Parathyroid adenoma (tissue), 2 donors: Measurements from ENCODE around the gene GSG1L.

Experiments used
- H2AFZ ChIP-seq: fragments of 300-600 bp; sonication (generic); one replicate; pipeline ENCODE4 v1.7.0; 2017; ENCODE audit warnings: antibody characterized with exemption, mild to moderate bottlenecking
- H3K27ac ChIP-seq: fragments of 300-600 bp; sonication (generic); one replicate; pipeline ENCODE4 v1.7.0; 2017
- H3K27me3 ChIP-seq: fragments of 300-600 bp; sonication (generic); one replicate; pipeline ENCODE4 v1.7.0; 2017; ENCODE audit warnings: low read length; ENCODE audit not compliant: control insufficient read depth, insufficient read depth
- H3K36me3 ChIP-seq: fragments of 300-600 bp; sonication (generic); one replicate; pipeline ENCODE4 v1.7.0; 2017; ENCODE audit warnings: low read length; ENCODE audit not compliant: control insufficient read depth, insufficient read depth
- H3K4me1 ChIP-seq: fragments of 300-600 bp; sonication (generic); one replicate; pipeline ENCODE4 v1.7.0; 2017; ENCODE audit warnings: control low read depth
- H3K4me2 ChIP-seq: fragments of 300-600 bp; sonication (generic); one replicate; pipeline ENCODE4 v1.7.0; 2017; ENCODE audit warnings: low read length
- H3K4me3 ChIP-seq: fragments of 300-600 bp; sonication (generic); one replicate; pipeline ENCODE4 v1.7.0; 2017; ENCODE audit warnings: low read depth, low read length
- H3K79me2 ChIP-seq: fragments of 300-600 bp; sonication (generic); one replicate; pipeline ENCODE4 v1.7.0; 2017; ENCODE audit warnings: control low read depth
- H3K9ac ChIP-seq: fragments of 300-600 bp; sonication (generic); one replicate; pipeline ENCODE4 v1.7.0; 2017; ENCODE audit warnings: mild to moderate bottlenecking
- H3K9me3 ChIP-seq: fragments of 300-600 bp; sonication (generic); one replicate; pipeline ENCODE4 v1.7.0; 2017; ENCODE audit warnings: low read length; ENCODE audit not compliant: control insufficient read depth
- CTCF ChIP-seq: fragments of 300-600 bp; sonication (generic); IDR thresholded peaks from one replicate; pipeline ENCODE4 v1.7.0; 2017; ENCODE audit warnings: antibody characterized with exemption, mild to moderate bottlenecking
- donor health status: primary hyperparathyroidism.

The GSG1L gene

GRCh38 chr16:28085389-28086171 is 22.1 kb upstream of the GSG1L start:
- H3K4me3 ChIP-seq = no peak overlapping the region
- no peak overlapping the region for H3K4me2 ChIP-seq
- H2AFZ ChIP-seq = no peak overlapping the region
- no peak overlapping the region for H3K27ac ChIP-seq
- no peak overlapping the region for H3K9ac ChIP-seq
- no peaks in the 10 kb centered on the region for H3K79me2 ChIP-seq
- no peaks in the 10 kb centered on the region for H3K4me1 ChIP-seq
- no peaks in the 10 kb centered on the region for H3K36me3 ChIP-seq
- TF ChIP-seq CTCF = no peak
- H3K27me3 ChIP-seq = no peaks in the 10 kb centered on the region
- H3K9me3 ChIP-seq = no peaks in the 10 kb centered on the region

GRCh38 chr16:28084209-28084608 is 20.7 kb upstream of the GSG1L start:
- no peak for TF ChIP-seq CTCF
- Histone ChIP-seq H3K27ac (no peak overlapping the region), H3K4me2 (no peak overlapping the region), H3K9ac (no peak overlapping the region), H3K4me3 (no peak overlapping the region), H2AFZ (no peak overlapping the region), H3K79me2 (no peaks in the 10 kb centered on the region), H3K27me3 (no peaks in the 10 kb centered on the region), H3K4me1 (no peaks in the 10 kb centered on the region), H3K9me3 (no peaks in the 10 kb centered on the region), H3K36me3 (no peaks in the 10 kb centered on the region)

GRCh38 chr16:28082624-28083023 is 19.1 kb upstream of the GSG1L start:
- no peak for TF ChIP-seq CTCF
- Histone ChIP-seq H3K4me2 (no peak overlapping the region), H2AFZ (no peak overlapping the region), H3K27ac (no peak overlapping the region), H3K9me3 (no peaks in the 10 kb centered on the region), H3K79me2 (no peaks in the 10 kb centered on the region), H3K4me1 (no peaks in the 10 kb centered on the region), H3K36me3 (no peaks in the 10 kb centered on the region), H3K9ac (no peak overlapping the region), H3K27me3 (no peaks in the 10 kb centered on the region), H3K4me3 (no peak overlapping the region)

- Histone ChIP-seq H3K9me3 (no peaks in the 10 kb centered on the region), H3K4me3 (no peak overlapping the region), H3K27me3 (no peaks in the 10 kb centered on the region), H3K4me1 (no peaks in the 10 kb centered on the region), H3K27ac (no peak overlapping the region), H3K79me2 (no peaks in the 10 kb centered on the region), H2AFZ (no peak overlapping the region), H3K4me2 (no peak overlapping the region), H3K36me3 (no peaks in the 10 kb centered on the region), H3K9ac (no peak overlapping the region)
- no peak for TF ChIP-seq CTCF
Observed at GRCh38 chr16:28081391-28081968, 18.0 kb upstream of the GSG1L start.

- TF ChIP-seq CTCF = no peak
- no peaks in the 10 kb centered on the region for H3K79me2 ChIP-seq
- H3K27ac ChIP-seq = no peak overlapping the region
- H3K4me2 ChIP-seq = no peak overlapping the region
- H3K4me3 ChIP-seq = no peak overlapping the region
- no peaks in the 10 kb centered on the region for H3K4me1 ChIP-seq
- no peaks in the 10 kb centered on the region for H3K9me3 ChIP-seq
- H3K9ac ChIP-seq = no peak overlapping the region
- H3K36me3 ChIP-seq = no peaks in the 10 kb centered on the region
- no peak overlapping the region for H2AFZ ChIP-seq
- H3K27me3 ChIP-seq = no peaks in the 10 kb centered on the region
Observed at GRCh38 chr16:28078261-28078660, 14.7 kb upstream of the GSG1L start.
